HPDE6-E6E7 (cell line): ENCODE results near the gene MON1A.

Source experiments
- DNase-seq: peaks from one replicate; pipeline ENCODE4 v3.0.0; 2011; ENCODE audit warnings: missing footprints; ENCODE audit errors: extremely low spot score

Gene MON1A

DNA sequence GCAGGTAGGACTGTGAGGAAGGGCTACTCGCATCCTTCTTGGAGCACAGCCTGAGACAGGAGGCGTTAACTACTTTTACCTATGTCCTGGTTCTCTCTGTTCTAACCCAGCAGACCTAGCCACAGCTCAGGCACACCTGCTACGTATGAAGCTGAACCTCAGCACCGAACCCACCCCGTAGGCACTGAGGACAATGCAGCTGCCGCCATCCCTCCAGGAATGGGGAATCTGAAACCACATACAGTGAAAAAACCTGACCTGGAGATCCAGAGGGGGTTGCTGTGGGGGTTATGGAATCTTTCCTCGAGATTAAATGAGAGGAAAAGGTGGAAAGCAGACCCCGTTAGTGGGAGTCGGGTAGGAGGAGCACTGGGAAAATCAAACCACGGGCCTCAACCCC is 40.3 kb downstream of the MON1A start:
- DNase-seq = no peak

DNA sequence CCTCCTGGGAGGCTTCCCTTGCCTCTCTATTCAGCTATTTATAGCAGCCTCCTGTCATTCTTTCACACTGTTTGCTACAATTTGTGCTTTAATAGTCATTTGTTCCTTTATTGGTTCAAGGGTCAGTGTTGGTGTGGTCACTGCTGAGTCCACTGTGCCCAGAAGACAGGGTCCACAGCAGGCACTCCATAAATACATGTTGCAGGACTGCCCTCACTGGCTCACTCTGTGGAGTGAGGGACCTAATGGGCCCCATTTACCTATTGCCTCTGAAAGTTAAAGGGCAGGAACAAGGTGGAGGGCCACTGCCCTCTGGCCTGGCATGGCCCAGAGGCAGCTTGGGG is 42.7 kb downstream of the MON1A start:
- DNase-seq = no peak

DNA sequence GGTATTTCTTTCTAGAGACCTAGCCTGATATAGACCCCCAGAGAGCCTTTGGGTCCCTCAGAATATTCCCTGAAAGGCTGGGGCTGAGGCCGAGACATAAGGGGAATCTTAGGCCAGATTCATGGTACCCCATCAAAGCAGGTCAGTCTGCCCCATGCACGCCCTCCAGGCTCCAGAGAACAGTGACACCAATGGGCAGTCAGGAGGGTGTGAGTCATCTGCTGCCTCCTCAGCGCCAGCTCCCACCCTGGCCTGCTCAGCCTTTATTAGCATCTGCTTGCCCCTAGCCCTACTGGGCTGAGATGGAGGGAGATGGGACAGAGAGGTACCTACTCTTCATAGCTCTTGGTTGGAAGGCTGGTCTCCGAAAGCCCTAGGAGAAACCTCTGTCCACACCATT is 45.6 kb downstream of the MON1A start:
- DNase-seq = no peak

DNA sequence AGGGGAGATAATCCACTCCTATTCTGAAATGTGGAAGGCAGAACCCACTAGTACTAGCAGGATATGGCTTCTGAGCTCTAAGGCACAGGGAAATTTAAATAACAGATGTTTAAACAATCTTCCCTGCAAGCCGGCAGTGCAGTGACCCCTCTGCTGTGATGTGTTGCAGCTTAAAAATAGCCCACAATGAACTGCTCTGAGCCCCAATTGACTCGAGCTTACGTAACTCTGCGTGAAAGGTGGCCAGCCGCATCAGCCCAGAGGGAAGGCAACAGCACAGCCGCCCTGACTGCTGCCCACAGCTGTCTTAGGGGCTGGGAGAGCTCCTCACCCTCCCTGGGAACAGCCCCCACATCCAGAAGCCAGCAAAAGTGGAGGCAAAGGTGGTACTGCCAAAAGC is 47.4 kb downstream of the MON1A start:
- DNase-seq = no peak

DNA sequence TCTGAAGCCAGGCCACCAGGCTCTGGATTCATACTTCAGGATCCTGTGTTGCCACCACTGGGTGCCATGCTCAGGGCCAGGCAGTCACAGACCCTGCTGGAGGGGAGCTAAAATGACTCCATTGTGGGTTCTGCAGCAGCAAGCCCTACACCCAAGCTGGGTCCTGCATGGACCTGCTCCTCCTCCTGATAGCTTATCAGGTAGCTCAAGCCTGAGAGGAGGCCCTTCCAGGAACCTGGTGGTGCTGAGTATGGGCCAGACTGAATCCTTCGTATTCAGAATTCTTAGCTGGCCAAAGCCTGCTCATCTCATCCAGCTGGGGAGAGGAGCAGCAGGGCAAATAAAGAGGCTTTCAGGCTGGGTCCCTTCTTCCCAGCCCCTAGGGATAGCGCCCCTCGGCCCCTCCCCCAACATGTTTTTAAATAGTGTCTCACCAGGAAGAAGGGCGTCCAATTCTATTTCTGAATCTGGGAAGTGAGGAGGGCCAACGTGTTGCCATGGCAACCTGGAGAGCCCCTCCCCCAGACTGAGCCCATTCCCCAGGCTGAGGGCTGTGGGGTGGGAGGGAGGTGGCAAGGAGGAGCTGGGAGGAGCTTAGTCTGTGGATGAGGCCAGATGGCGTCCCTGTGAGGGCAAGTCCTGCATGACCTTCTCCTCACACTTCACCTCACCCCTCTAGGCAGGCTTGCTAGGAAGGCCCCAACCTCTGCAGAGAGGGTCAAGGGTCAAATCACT is 48.9 kb downstream of the MON1A start:
- no peak for DNase-seq

DNA sequence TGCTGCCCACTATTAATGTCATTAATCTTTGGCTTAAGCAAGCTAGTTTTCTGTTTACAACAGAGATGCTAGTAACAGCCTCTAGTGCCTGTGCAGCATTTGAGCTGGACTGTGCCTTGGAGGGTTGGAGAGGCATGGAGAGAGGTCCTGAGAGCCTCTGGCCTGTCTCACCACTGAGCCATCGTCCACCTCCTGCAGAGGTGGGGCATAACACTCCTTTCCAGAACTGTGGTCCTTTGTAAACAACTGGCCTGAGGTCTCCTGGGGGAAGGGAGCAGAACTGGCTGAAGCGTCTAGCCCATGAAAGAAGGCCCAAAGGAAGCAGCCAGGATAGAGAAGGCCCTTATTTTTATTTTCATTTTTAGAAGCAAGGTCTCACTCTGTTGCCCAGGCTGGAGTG is 49.9 kb downstream of the MON1A start:
- DNase-seq = no peak

DNA sequence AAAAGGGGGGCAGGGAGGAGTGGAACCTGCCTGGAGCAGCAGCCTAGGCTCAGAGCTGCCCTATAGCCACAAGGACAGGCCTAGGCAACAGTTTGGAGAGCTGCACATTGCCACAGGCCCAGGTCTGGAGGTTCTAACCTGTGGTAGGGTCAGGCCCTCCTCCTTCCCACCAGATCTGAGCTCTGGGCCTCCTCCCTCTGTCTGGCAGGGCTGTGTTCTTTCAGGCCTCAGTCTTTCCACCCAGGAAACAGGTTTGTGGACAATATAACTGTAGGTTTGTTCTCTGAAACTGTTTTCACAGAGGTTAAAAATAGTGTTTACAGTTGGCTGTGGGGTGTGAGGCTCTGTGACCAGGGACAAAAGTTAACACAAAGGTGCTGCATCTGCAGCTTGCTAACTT is 50.9 kb downstream of the MON1A start:
- no peak for DNase-seq

DNA sequence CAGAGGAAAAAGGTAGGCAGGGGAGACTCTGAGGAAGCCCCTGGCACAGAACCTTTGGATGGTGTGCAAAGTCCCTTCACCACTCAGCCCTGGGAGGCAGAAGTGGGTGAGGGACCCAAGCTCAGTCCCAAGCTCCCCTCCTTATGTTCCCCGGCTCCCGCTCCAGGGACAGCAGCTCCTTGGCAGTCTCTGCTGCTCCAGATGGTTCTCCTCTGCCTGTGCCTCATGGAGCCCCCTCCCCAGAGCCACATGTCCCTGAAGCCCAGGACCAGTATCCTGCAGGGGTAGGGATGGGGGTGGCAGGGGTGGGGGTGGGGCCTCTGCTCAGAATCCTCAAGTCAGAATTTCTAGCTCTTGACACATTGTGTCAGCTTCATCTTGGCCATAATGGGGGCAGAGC is 51.9 kb downstream of the MON1A start:
- no peak for DNase-seq

DNA sequence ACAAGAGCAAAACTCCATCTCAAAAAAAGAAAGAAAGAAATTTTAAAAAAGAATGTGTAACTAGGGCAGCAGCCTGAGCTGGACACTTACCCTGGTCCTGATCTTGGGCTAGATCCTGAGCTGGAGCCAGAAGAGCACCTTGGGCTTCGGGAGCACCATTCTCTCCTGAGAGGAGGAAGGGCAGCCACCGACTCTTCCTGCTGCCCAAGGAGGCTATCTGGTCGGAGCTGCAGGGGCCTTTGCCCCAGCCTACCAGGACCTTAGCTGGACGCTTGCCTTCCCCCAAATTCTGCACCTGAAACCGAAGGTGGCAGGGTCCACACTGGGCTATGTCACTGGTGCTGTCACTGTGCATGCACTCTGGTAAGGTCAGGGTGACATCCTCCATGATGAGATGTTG is 53.0 kb downstream of the MON1A start:
- DNase-seq = no peak

DNA sequence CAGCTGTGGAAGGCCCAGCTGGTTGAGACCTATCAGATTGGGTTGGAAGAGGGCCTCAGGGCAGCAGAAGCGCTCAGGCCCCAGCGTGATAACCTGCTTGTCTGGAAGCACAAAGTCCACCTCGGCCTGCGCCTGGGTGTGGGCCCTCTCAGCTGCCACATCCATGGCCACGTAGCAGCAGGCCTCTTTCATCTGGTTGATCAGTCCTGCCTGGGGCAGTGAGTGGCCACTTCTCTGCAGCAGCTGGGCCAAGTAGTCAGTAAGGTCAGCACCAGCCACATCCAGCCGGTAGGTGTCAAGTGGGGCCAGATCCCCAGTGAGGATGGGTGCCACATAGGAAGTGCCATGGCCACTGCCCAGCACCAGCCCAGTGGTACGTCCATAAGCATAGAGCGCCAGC is 56.0 kb downstream of the MON1A start:
- no peak for DNase-seq

DNA sequence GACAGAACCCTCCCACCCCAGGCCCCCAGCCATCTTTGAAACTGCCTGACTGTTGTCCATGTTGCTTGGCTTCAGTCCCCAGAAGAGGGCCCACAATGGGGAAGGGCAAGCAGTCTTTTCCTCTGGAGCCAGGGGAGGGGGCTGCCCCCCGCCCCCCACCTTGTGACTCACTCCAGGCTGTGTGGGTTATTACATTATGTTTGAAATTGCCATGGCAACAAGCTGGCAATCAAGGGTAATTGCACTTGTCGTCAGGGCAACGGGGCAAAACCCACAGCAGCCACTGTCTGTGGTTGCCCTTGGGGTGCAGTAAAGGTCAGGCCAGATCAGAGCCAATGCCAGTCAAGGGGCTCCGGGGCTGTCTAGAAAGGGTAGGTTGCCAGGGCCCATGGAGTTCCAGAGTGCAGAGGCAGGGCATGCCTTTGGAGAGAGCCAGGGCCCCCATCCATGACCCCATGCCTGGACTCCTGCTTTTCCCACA is 56.8 kb downstream of the MON1A start:
- no peak for DNase-seq

DNA sequence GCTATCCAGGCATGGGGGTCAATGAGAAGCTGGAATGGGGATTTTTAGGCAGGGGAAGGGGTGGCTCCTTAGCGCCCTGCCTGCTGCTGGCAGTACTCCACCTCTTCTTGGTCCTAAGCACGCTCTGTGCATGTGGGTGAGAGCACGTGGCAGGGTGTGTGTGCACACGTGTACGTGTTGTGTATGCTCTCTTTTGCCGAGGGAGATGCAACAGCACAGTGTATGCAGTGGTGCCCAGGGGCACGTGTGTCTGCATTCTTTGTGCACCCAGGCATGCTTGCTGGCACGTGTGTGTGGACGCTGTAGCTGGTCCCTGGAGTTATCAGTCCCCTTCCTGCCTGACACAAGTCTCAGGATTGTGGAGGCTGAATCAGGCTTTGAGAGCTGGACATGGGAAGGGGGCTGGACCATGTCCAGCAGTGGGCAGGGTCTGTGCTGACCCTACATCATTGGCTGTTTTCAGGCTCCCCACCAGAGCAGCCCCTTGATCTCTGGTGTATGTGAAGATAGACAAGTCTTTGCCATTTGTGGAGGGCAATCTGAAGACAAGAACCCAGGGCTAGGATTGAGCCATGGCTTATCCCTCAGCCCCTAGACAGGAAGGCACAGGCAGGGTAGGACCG is 58.0 kb downstream of the MON1A start:
- DNase-seq = no peak

DNA sequence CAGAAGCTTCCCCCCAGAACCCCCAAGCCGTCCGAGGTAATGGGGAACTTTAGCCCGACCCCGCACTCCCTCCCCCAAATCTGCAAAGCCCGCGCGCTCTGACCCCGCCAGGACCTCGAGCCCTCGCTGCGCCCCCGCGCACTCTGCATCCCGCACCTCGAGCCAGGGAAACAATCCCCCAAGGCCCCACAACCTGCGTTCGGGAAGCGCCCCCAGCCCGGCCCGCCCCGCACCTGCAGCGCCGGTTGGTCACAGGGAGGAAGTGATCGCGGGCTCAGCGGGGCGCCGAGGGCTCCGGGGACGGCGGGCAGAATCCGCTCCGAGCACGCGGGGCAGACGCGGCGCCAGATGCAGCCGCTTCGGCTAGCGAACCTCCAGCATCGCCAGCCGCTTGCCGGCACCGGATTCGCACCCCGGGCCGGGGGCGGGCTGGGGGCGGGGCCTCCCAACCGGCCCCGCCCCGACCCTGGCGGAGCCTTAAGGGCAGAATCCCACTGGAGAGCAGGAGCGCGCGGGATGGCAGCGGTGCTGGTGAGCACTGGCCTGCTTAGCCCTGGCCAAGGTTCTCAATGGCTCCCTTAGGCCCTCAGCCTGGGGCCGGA is 60.0 kb downstream of the MON1A start, which contains the start of gene CAMKV:
TSS of gene CAMKV (minus strand) at position 382 of the 602 bp plus-strand sequence. CDS start 7,518 bp downstream, outside the sequence.
- no peak for DNase-seq

DNA sequence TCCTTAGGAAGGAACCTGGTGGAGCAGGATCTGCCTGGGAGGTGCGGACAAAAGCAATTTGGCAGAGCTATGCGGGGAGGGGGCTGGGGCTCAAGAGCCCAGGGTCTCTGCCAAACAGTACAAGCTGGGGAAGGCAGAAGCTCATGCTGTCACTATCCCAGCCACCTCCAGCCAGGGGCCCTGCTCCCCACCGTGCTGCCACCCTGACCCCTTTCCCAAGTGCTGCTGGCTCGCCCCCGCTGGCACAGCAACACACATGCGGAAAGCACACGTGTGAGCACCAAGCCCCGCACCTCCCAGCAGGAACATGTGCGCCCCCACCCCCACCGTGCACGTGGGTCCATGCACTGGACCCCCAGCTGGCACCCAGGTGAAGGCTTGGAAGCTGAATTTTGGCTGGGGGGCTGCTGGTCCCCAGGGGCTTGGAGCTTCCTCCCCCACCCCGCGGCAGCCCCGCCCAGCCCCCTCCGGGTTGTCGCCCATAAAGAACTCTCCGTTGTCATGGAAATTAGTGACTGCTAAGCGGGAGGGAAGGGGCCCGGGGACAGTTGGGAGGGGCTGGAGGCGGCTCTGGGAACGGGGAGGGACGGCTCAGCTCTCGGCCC is 60.6 kb downstream of the MON1A start:
- no peak for DNase-seq

DNA sequence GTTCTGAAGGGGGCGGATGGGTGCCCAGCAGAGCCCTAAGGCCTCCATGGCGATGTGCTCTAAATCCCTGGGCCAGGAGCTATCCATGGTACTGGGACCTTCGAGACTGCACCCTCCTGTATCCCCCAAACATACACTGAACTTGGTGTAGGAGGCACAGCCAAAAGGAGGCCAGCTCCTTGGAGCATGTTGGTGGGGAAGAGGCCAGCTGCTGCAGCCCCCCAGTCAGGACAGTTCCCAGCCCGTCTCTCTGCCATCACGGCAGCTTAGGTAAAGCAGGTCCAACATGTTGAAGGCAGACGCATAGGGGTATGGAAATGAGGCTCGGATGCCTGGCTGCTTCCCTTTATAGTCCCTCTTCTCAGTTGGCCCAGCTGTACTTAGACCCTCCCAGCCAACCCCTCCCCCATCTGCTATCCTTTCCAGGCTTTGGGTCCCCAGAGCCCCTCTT is 61.7 kb downstream of the MON1A start:
- DNase-seq = no peak

DNA sequence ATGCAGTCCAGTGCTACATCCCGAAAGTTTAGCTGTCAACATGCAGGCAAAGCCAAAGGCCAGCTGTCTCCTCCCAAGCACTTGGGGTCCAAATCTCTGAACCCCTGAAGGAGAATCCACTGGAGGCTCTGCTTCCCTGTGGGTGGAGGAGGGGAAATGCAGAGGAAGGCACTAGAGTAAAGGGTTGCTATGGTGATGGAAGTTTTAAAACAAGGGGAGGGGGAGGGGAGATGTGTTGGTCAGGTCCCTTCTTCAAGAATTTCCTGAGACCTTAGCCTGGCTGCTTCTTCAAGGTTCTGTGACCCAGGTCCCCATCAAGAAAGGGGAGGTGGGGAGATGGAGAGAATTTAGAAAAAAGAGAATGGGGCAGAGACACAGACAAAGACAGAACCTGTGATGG is 62.2 kb downstream of the MON1A start:
- DNase-seq = no peak

DNA sequence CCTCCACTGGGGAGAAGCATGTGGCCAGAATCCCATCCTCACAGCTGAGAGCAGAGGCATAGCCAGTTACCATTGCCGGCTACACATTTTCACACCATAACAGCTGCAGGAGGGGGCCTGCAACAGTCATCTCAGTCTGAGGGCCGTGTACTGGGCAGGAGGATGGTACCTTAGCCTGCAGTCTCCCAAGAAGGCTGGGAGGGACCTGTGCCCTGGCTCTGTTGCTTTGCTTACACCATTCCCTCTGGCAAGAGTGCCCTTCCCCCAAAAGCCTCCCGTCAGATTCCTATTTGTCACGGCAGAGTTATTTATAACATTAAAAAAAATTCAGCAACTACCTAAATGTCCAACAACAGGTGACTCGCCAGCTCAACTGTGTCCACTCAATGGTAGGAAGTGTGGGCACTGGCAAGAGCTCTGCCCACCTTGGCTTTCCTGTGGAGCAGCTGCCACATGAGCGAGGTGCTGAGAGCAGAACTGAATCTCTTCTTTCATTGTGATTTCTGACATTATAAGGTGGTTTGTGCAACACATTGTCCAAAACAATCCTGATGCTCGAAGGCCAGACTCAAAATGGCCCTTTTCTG is 64.3 kb downstream of the MON1A start:
- no peak for DNase-seq

DNA sequence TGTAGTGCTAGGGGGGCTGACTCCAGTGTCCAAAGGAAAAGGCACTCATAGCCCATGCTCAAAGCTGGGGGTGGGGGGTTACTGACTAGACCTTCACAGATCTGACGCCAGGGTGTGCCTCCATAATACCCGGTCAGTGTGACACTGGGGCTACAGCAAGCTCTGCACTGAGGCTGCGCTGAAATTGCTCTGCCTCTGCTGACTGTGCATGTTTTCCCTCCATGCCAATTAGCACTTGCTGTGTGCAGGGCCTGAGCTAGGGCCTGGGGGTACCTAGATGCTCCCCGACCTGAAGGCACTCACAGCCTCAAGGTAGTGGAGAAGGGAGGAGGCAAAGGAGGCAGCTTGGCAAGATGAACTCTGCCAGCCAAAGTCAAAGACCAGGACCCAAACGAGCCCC is 65.1 kb downstream of the MON1A start:
- no peak for DNase-seq

DNA sequence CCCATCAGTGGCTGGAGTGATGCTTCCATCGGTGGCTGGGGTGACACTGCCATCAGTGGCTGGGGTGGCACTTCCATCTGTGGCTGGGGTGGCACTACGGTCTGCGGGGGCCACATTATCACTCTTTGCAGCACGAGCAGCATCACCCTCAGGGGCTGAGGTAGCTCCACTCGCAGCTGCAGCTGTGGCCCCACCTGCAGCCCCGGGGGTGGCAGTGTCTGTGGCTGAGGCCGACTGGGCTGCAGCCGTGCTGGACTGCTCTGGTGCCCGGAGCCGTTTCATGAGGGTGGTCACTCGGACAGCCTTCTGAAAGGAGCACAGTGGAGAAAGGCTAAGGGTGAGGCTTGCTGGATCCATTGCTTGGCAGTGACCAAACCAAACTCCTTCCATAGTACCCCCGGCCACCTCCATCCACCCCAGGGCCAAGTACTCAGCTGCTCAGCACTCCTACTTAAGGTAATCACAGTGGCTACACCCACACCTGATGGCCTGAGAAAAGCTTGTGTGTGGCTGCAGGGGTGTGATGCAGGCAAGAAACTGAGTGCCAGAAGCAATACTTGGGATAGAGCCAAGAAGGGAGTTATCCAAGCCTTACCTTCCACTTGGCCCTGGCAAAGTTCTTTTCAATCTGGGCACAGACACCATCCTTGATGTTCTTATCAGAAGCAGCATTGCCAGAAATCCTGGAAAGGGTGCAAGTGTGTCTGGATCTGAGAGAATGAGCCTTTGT is 69.9 kb downstream of the MON1A start:
- DNase-seq = no peak
